GM21526 (cell line): Measurements from ENCODE around the gene MLLT6.

Source experiments
- ATAC-seq: cut with Tn5 transposase; IDR thresholded peaks from one replicate; pipeline ENCODE4 v1.9.1; 2021; ENCODE audit warnings: moderate library complexity; ENCODE audit not compliant: unreplicated experiment, low FRiP score

Gene MLLT6

DNA sequence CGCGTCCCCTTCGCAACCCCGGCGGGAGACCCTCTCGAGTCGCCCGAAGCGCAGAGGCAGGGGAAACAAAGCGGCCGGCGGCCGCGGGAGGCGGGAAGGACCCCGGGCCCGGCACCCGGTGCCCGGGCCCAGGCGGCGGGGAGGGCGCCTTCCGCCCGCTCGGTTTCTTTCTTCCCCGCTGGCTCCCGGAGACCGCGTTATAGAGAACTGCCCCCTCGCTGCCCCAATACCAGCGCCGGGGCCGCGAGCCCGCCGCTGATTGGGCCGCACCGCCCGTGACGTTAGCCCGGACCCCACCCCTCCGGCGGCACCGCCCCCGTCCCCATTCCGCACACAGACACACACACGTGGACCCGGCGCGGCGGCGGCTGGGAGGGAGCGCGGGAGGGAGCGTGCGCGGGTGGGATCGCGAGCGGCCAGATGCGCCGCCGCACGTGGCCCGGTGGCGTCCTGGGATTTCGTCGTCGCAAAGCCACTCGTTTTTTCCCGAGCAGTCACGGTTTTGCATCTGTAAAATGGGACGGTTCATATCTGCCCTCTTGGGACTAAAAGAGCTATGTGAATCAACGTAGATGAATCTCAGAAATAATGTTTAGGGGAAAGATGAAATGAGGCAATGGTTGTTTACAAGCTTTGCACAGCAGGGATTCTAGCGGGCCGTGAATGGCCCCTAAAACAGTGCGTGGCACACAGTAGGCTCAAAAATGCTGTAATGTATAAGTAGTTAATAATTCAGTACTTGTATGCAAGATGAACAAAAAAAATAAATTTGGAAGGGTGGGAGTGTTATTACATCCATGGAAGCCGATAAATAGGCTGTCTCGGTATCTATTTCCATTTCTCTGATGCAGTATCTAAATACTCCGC, 30.1 kb upstream of the MLLT6 start, which contains the start of gene EPOP:
Gene EPOP (minus strand): TSS at position 209 of the 867 bp plus-strand sequence. CDS start 462 bp downstream, outside the sequence.
- no peak for ATAC-seq

DNA sequence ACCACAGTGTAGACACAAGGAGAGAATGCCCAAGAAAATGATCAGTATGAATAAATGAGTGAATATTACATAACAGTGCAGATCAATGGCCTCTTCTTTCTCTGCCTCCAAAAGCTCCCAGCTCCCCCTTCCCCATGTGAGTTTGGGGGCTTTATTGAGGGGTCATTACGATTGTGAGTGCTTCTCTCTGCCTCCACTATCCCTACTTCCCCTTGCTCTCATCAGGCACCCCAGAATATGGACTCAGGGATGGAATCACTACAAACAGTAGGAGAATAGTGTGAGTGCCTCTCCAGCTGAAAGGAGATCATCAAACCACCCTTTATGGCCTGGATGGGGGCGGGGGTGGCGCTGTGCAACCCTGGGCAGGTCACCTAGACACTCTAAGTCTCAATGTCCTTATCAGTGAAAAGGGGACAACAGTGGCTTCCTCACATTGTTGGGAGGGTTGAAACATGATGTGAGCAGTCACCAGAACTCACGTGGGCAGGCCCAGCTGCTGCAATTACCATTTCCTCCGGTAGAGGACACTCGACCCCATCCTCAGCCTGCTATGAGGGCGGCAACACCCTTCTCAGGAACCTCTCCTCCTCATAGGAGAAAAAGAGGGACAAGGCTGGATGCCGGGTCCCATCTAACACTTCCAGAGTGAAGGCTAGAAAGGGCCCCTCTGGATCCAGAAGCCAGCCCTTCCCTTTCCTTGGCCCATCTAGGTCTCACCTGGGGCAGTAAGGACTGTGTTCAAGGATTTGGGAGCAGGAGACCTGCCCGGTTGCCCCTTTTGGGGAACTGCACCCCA, 28.2 kb upstream of the MLLT6 start:
- ATAC-seq = no peak

DNA sequence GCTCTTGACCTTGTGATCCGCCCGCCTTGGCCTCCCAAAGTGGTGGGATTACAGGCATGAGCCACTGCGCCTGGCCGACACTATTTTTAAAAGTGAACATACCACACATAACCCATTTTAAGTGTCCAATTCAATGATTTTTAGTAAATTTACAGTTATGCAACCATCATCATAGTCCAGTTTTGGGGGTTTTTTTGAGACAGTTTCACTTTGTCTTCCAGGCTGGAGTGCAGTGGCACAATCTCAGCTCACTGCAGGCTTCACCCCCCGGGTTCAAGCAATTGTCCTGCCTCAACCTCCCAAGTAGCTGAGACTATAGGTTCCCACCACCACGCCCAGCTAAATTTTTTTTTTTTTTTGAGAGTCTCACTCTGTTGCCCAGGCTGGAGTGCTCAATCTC, 27.3 kb upstream of the MLLT6 start:
- no peak for ATAC-seq

DNA sequence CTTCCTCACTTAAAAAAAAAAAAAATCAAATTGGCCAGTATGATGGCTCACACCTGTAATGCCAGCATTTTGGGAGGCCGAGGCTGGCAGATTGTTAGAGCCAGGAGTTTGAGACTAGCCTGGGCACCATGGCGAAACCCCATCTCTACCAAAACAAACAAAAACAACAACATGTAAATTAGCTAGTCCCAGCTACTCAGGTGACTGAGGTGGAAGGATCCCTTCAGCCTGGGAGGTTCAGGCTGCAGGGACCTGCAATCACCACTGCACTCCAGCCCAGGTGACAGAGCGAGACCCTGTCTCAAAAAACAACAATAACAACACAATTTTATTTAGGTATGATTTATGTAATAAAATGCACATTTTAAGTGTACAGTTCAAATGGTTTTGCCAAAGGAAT, 24.0 kb upstream of the MLLT6 start:
- ATAC-seq = no peak

DNA sequence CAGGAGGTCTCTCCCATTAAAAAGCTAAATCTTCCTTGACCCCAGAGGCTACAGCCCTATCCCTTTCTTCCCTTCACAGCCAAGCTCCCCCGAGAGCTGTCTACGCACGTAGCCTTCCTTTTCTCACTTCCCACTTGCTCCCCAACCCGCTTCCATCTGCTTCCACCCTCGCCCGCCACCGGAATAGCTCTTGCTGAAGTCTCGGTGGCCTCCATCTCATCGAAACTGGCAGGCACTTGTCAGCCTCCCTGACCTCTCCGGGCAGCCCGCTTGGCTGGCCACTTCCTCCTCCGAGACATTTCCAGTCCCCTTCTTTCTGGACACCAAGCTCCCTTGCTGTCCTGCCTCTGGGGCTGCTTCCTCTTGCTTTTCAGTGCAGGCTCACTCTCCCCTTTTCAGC, 19.6 kb upstream of the MLLT6 start:
- no peak for ATAC-seq

DNA sequence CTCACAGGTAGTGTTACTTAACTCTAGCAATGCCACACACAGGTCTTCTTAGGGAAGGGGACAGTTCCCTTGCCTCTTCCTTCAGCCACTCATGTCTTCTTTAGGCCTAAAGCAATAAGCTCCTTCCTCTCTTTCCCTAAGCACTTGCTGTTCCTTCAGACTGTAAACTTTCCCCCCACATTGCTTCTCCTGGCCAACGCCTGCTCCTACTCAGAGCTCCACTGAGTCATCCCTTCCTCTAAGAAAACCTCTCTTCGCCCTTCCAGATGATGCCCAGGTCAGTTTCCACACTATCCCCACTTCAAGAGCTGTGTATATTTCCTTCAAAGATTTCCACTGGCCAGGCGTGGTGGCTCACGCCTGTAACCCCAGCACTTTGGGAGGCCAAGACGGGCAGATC, 17.8 kb upstream of the MLLT6 start:
- ATAC-seq = no peak

DNA sequence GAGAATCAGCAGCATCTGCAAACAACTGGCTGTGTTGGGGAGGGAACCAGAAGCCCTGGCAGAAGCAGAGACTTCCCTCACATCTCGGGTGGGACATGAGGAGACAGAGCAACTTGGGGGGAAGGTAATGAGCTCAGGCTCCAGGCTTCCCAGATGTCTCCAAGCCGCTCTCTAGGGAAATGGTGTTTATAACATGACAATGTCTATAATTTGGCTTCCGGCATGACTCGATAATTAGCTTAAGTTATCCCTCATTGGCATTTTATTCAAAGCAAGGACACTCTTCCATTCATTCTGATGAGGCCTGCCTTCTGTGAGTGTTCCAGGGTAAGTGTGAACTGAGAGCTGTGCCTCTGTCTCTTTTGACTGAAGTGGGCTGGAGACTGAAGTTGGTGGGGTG, 14.7 kb upstream of the MLLT6 start:
- no peak for ATAC-seq

DNA sequence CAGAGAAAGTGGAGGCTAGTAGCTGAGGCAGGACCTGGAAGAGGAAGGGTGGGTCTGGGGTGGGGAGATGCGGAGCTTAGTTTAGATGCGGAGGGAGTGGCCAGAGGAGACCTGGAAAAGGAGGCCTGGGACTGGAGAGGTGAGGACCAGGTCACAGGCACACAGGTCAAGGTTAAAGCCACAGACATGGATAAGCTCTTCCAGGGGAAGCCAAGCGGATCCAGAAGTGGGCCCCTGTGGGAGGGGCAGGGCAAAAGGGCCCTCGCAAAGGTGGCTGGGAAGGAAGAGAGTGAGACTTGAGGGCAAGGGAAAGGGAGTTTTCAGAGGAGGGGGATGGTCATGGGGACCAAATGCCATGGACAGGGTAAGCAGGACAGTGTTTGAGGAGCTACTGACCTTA, 13.9 kb upstream of the MLLT6 start:
- ATAC-seq = no peak

DNA sequence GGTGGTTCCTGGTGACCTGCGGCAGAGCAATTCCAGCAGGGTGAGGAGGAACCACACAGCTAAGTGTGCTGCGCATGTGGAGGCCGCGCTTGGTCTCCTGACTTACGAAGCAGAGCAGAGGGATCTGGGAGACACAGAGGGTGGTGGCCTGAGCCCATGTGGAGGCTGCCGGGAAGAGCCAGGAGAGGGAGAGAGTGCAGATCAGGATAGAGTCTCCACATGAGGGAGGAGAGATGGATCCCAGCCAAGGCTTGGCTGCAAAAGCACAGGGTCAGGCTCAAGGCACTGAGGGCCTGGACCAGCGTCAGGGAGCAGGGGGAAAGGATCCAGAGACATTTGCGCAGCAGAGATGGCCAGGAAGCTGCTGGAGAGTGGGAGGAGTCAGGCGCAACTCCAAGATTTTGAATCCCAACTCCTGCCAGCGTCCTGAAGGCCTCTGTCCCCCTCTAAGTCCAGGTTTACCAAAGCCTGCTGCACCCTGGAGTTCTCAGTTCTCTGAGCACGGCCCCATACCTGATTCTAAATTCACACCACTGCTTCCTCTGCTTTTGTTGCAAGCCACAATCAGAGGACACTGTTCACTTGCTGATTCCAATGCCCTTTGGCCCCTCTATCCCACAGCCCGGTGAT, 11.3 kb upstream of the MLLT6 start:
- no peak for ATAC-seq

DNA sequence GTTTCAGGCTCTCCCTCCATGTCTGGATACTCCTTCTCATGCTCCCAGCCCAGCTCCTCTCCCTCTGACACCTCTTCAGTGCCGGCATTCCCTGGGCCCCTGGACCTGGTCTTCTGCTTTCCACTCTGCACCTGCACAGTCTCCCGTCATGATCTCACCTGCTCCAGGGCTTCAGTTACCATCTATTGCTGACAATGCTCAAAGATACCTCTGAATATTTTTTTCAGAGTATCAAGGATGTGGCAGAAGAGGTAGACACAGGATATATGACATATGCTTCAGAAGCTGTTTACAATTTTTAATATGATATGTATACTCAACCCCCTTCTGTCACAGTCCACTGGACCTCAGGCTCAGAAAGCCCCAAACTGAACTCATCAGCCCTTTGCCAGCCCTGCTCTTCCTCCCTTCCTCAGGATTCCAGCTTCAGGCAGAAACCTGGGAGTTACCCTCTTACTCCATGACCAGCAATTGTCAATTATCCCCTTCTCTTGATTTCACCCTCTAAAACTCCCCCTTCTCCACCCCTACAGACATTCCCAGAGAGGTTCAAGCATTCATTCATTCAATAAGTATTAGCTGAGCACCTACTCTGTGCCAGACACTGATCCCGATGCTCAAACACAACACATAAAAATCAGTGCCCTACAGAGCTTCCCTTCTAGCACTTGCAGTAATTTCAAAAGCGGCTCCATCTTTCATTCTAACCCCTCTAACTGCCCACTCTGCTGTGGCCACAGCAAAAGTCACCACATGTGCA, 7.8 kb upstream of the MLLT6 start:
- no peak for ATAC-seq

DNA sequence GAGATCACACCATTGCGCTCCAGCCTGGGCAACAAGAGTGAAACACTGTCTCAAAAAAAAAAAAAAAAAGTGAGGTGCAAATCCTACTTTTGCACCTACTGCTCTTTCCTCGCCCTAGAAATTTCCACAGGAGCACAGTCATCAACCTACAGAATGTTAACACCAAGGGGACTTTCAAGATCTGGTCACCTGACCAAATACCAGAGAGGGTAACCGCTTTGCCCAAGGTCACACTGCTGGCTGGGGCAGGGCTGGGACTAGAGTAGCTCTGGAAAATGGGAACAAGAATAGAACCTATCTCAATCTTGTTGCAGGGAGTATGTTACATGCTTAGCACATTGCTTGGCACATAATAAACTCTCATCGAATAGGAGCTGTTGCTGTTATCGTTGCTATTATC, 6.3 kb upstream of the MLLT6 start:
- no peak for ATAC-seq

DNA sequence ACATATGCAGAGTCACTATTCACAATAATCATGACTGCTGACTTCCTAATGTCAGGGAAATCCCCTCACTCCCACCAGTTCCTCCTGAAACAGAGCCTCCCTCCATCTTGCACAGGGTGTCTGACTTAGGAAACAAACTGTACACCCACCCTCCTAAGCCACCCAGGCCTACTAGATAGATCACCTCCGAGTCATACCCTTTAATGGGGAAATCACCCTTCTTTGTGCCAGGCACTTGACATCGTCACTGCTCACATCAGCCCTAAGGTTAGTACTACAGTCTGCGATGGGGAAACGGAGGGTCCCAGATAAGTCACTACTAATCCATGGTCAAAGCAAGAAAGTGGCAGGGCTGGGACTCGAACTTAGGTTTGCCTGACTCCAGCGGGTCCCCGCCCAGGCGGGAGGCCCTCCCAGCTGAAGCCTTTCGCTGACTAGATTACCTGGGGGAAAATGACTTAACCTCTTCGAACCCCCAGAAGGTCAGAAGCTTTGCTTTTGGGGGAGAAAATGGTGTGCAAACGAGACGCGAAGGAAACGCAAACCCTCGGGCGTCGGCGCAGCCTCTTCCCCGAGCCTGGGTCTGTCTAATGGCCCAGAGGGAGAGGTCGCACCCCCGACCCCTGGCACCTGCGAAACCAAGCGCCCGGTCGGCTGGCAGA, 3.4 kb upstream of the MLLT6 start:
- ATAC-seq = no peak

DNA sequence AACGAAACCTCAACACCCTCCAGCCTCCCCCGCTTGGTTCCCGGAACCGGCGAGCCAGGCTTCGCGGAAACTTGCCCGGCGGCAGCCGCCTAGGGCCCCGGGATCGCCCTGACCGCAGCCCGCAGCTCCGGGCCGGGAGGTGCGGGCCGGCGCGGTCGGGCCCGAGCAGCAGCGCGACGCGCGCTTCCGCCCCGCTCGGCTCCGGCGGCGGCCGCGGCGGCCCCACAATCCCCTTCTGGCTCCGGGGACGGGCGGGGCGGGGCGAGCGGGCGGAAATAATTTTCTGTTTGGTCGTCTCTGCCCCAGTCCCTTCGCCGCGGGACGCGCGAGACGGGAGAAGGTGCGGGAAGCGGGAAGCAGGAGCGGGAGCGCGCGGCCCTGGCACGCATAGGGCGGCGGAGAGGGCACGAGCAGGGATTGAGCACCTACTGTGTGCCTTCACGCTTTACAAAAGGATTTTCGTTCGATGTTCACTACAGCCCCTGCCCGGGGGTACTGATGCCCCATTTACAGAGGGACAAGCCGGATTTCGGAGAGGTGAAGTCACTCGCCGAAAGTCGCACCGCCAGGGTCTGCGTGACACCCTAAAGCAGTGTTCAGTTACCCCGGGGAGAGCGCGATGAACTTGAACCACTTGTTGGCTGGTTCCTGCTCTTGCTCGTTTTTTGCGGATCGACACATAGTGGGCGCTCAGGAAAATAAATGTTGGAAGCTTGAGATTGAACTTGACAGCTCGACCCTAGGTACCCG, 2.7 kb upstream of the MLLT6 start:
- no peak for ATAC-seq

DNA sequence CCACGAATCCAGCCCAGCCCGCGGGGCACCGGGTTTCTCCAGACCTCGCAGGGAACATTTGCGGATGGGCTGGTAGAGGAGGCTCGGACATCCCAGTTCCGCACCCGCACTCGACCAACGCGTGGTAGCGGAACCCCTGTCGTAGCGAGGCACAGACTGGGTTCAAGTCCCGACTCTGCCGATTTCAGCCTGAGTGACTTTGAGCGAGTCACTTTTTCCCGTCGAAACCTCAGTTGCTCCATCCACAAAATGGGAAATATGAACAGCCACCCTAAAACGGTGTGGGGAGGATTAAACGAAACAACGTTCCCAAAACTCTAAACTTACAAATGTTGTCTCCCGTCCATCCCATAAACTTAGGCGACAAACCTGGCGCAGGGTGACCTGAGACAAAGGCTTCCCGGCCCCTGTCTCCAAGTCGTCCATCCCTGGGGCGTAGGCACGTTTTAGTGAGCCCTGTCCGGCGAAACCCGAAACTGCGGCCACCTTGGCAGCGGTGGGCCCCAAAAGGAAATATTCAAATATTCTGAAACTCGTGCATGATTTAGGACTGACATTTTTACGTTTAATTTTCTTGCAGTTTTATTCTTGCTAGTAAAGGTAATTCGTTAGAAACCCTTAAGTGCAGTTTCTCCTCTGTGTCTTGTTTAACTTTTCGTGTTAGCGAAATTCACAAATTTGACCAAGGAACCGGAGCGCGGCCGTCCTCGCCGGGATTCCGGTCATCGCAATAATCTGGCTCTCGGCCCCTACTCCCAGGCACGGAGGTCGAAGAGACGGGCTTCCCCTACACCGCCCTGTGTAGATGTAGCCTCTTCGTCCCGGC, 1.9 kb upstream of the MLLT6 start:
- no peak for ATAC-seq

DNA sequence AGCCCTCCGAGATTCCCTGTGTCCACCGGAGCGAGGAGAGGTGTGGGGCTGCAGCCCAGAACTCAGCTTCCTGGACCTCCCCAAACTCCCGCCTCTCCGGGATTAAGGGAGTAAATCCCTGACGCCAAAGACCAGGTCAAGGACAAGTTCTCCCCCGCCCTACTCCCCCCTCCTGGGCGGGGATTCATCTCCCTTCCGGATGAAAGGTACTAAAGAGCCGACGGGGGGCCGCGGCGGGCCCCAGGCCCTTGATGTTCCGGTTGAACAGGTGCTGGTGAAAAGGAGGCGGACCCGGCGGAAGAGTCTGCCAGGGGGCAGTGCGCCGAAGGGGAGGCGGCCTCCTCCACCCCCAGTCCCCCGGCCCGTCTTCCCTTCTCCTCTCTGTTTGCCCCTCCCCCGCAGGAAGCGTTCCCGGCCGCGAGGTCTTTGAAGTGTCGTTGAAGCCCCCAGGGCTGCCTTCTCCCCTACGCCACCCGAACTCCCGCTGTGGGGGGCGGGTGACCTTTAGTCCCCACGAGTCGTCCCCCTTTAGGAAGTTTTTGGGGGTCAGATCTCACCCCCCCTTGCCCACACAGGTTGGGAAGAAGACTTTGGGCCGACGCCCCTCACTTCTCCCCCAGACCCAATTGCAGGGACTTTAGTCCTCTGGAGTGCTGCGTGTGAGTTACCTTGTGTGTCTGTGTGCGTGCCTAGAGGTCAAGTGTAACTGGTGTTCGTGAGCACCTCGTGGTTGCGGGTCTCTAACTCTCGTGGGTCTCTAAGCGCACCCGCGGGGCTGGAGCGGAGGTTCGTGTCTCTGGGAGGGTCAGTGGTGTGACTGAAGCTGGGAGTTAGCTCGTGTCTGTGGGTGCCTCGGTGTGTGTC, 1.1 kb upstream of the MLLT6 start:
- ATAC-seq = no peak

DNA sequence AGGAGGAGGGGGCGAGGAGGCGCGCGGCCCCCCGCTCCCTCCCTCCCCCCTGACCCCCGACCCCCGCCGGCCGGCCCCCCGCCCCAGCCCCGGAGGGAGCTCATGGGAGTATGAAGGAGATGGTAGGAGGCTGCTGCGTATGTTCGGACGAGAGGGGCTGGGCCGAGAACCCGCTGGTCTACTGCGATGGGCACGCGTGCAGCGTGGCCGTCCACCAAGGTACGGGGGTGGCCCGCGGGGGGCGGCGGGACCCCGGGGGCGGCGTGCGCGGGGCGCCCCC, 390 bp downstream of the MLLT6 start:
- ATAC-seq = no peak

DNA sequence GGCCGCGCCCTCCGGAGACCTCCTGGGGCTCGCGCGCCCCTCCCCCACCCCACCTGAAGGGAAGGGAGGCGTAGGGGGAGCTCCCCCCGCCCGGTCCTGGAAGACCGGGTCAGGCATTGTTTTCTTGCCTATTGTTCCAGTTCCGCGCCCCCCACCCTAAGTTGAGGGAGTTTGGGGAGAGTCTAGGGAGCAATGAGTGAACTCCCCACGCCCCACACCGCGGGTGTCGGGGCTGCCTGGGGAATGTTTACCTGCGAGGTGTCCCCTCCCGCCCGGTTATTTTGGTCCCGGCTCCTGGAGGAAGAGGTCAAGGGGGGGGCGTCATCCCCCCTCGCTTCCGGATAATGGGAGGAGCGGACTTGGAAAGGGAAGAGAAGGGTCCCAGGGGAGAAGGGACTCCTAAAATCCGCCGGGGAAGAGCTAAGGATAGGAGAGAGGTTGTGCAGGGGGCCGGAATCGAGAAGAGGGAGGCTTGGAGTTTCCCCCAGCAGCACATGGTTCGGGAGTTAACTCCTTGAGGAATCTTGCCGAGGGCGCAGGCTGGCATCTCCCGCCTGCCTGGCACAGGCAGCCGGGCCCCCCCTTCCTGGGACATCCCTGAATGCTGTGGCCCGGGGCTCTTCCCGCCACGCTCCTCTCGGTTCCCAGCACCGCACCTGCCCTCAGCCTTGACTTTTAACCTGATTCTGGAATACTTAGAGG, 881 bp downstream of the MLLT6 start:
- ATAC-seq = no peak
